WTC11 (cell line): ENCODE measurements around the gene STUM. TPM values are rescaled to one million over a fixed set of nuclear protein-coding genes. Genes with fewer than 3 reads are reported as not detected.

Experiments
- ATAC-seq: fragments of 200-7000 bp; cut with Tn5 transposase; 2 replicates; pipeline ENCODE4 v1.10.0; 2021; ENCODE audit warnings: mild to moderate bottlenecking, moderate library complexity
- CTCF ChIA-PET: fragments of 300-600 bp; sonication (Branson Sonifier 250); formaldehyde crosslinking; loops from one replicate; lab custom pipeline; 2021; ENCODE audit warnings: antibody characterized with exemption; lab: Charles Lee
- POLR2A ChIA-PET: fragments of 350-600 bp; sonication (Branson Sonifier 250); formaldehyde crosslinking; loops from one replicate; lab custom pipeline; 2021; ENCODE audit warnings: antibody characterized with exemption; lab: Charles Lee
- DNase-seq: peaks from one replicate; pipeline ENCODE4 v3.0.0; 2021; ENCODE audit warnings: low spot score
- H3K27ac Mint-ChIP-seq: 2 replicates; pipeline ENCODE4 v1.8.0; 2021; ENCODE audit warnings: mixed read lengths
- H3K27me3 Mint-ChIP-seq: 2 replicates; pipeline ENCODE4 v1.8.0; 2021; ENCODE audit warnings: low read depth, mild to moderate bottlenecking, moderate library complexity, mixed read lengths
- H3K36me3 Mint-ChIP-seq: 2 replicates; pipeline ENCODE4 v1.8.0; 2021; ENCODE audit warnings: mixed read lengths
- H3K4me1 Mint-ChIP-seq: 2 replicates; pipeline ENCODE4 v1.8.0; 2022; ENCODE audit warnings: mixed read lengths
- H3K4me3 Mint-ChIP-seq: 2 replicates; pipeline ENCODE4 v1.8.0; 2021; ENCODE audit warnings: mild to moderate bottlenecking, moderate library complexity, mixed read lengths
- H3K9me3 Mint-ChIP-seq: 2 replicates; pipeline ENCODE4 v1.8.0; 2021; ENCODE audit warnings: mixed read lengths
- ATF1 ChIP-seq: sonication (generic); formaldehyde crosslinking; IDR thresholded peaks from 2 replicates; pipeline ENCODE4 v1.8.1; 2023; ENCODE audit warnings: mild to moderate bottlenecking, moderate library complexity, missing genetic modification reagents
- FOXK1 ChIP-seq: sonication (generic); formaldehyde crosslinking; IDR thresholded peaks from 2 replicates; pipeline ENCODE4 v1.8.0; 2022; ENCODE audit warnings: mild to moderate bottlenecking, moderate library complexity, missing genetic modification reagents
- FOXP1 ChIP-seq: sonication (generic); formaldehyde crosslinking; IDR thresholded peaks from 2 replicates; pipeline ENCODE4 v1.8.0; 2022; ENCODE audit warnings: missing genetic modification reagents, mild to moderate bottlenecking, moderate library complexity, borderline replicate concordance
- GABPB1 ChIP-seq: sonication (generic); formaldehyde crosslinking; IDR thresholded peaks from 2 replicates; pipeline ENCODE4 v1.8.1; 2023; ENCODE audit warnings: mild to moderate bottlenecking, missing genetic modification reagents
- GRHL2 ChIP-seq: fragments of 250-450 bp; sonication (Bioruptor Pico); IDR thresholded peaks from 2 replicates; pipeline ENCODE4 v1.8.0; 2022; ENCODE audit warnings: mild to moderate bottlenecking, moderate library complexity; ENCODE audit not compliant: insufficient replicate concordance, severe bottlenecking
- JAZF1 ChIP-seq: fragments of 250-450 bp; sonication (Bioruptor Pico); IDR thresholded peaks from 2 replicates; pipeline ENCODE4 v1.9.0; 2021; ENCODE audit warnings: moderate library complexity, mild to moderate bottlenecking, inconsistent platforms
- RELA ChIP-seq: sonication (generic); formaldehyde crosslinking; IDR thresholded peaks from 2 replicates; pipeline ENCODE4 v1.8.1; 2022; ENCODE audit warnings: missing genetic modification reagents, mild to moderate bottlenecking, borderline replicate concordance
- SMAD3 ChIP-seq: sonication (generic); formaldehyde crosslinking; IDR thresholded peaks from 2 replicates; pipeline ENCODE4 v1.8.0; 2022; ENCODE audit warnings: missing genetic modification reagents, mild to moderate bottlenecking, borderline replicate concordance
- TEAD4 ChIP-seq: sonication (generic); formaldehyde crosslinking; IDR thresholded peaks from 2 replicates; pipeline ENCODE4 v1.8.0; 2022; ENCODE audit warnings: mild to moderate bottlenecking, missing genetic modification reagents
- ZBTB21 ChIP-seq: sonication (generic); formaldehyde crosslinking; IDR thresholded peaks from 2 replicates; pipeline ENCODE4 v1.8.1; 2023; ENCODE audit warnings: mild to moderate bottlenecking, missing genetic modification reagents, borderline replicate concordance
- ZNF121 ChIP-seq: sonication (generic); formaldehyde crosslinking; IDR thresholded peaks from 2 replicates; pipeline ENCODE4 v1.8.0; 2023; ENCODE audit warnings: missing genetic modification reagents
- ZNF138 ChIP-seq: sonication (generic); formaldehyde crosslinking; conservative IDR thresholded peaks from 2 replicates; pipeline ENCODE4 v1.8.1; 2022; ENCODE audit warnings: mild to moderate bottlenecking, moderate library complexity, missing genetic modification reagents
- ZNF317 ChIP-seq: sonication (generic); formaldehyde crosslinking; IDR thresholded peaks from 2 replicates; pipeline ENCODE4 v1.8.1; 2023; ENCODE audit warnings: low read depth, mild to moderate bottlenecking, moderate library complexity, missing genetic modification reagents, borderline replicate concordance
- ZNF396 ChIP-seq: fragments of 250-450 bp; sonication (Bioruptor Pico); IDR thresholded peaks from 2 replicates; pipeline ENCODE4 v1.8.0; 2021; ENCODE audit warnings: mild to moderate bottlenecking, moderate library complexity, borderline replicate concordance
- ZNF416 ChIP-seq: fragments of 250-450 bp; sonication (Bioruptor Pico); IDR thresholded peaks from 2 replicates; pipeline ENCODE4 v1.9.0; 2021; ENCODE audit warnings: mild to moderate bottlenecking, inconsistent platforms
- total RNA-seq: library from RNA; stranded (reverse); gene quantifications from 3 replicates; pipeline ENCODE4 v1.2.3, GENCODE V29; 2021
- TF ChIP-seq, protein P1 (sequence below): fragments of 200-600 bp; IDR thresholded peaks from 2 replicates; pipeline ENCODE4 v1.8.0; 2022; ENCODE audit warnings: antibody characterized with exemption
- TF ChIP-seq, protein P2 (sequence below): sonication (generic); formaldehyde crosslinking; IDR thresholded peaks from 2 replicates; pipeline ENCODE4 v1.8.1; 2023; ENCODE audit warnings: mild to moderate bottlenecking, missing genetic modification reagents
- TF ChIP-seq, protein P3 (sequence below): sonication (generic); formaldehyde crosslinking; IDR thresholded peaks from 2 replicates; pipeline ENCODE4 v1.8.1; 2023; ENCODE audit warnings: mild to moderate bottlenecking, missing genetic modification reagents
- TF ChIP-seq, protein P4 (sequence below): fragments of 250-450 bp; sonication (Bioruptor Pico); IDR thresholded peaks from 2 replicates; pipeline ENCODE4 v1.9.0; 2021; ENCODE audit warnings: mild to moderate bottlenecking
- TF ChIP-seq, protein P5 (sequence below): sonication (generic); formaldehyde crosslinking; IDR thresholded peaks from 2 replicates; pipeline ENCODE4 v1.8.1; 2023; ENCODE audit warnings: mild to moderate bottlenecking, missing genetic modification reagents, borderline replicate concordance

STUM gene
- total RNA-seq, 1 experiment from 2014 or later = 2.5 TPM

DNA sequence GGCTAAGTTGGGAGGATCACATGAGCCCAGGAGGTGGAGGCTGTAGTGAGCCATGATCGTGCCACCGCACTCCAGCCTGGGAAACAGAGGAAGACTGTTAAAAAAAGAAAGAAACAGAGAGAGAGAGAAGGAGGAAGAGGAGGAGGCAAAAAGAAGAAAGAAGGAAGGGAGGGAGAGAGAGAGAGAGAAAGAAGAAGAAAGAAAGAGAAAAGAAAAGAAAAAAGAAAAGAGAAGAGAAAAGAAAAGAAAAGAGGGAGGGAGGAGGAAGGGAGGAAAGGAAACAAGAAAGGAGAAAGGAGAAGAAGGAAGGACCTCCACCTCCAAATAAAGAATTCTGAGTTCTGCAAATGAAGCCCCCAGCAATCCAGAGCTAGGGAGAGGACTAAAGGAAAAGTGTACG is 82.0 kb downstream of the STUM start (continued):
- TF ChIP-seq, protein P1, sequence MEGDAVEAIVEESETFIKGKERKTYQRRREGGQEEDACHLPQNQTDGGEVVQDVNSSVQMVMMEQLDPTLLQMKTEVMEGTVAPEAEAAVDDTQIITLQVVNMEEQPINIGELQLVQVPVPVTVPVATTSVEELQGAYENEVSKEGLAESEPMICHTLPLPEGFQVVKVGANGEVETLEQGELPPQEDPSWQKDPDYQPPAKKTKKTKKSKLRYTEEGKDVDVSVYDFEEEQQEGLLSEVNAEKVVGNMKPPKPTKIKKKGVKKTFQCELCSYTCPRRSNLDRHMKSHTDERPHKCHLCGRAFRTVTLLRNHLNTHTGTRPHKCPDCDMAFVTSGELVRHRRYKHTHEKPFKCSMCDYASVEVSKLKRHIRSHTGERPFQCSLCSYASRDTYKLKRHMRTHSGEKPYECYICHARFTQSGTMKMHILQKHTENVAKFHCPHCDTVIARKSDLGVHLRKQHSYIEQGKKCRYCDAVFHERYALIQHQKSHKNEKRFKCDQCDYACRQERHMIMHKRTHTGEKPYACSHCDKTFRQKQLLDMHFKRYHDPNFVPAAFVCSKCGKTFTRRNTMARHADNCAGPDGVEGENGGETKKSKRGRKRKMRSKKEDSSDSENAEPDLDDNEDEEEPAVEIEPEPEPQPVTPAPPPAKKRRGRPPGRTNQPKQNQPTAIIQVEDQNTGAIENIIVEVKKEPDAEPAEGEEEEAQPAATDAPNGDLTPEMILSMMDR = no peak
- TF ChIP-seq GRHL2 (CRISPR knock-in tag) (no peak), ZNF317 (CRISPR knock-in tag) (no peak), RELA (CRISPR knock-in tag) (no peak)

DNA sequence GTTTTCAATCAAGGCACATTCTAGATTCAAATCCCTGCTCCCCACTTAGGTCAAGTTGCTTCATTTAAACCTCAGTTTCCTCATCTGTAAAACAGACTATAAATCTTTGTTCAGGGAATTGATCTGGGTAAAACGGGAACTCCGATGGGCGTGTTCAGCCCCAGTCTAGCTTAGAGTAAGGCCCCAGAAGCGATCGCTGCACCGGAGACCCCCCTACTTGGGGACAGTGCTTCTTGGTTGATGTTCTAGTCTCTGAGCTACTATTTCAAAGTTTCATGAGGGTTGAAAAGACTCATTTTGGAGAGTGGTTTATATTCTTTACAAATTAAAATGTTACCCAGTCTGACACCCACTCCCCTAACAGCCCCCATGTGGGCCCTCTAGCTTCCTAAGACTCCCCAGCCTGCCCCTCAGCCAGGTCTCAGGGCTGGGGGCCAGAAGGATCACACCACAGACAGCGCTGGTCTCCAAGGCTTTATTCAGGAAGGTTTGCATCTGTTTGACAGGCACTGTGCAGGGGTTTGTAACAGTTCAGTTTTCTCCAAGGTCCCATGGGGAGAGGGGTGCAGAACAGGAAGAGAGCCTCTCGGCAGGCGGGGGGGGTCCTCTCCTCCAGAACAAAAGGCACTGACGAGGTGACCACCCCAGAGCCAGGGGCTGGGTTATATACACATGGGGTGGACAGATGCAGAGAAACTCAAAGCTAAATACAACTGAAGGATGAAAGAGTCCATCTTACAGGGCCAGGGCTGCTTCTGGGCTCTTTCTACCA is 82.9 kb downstream of the STUM start:
- Mint-ChIP-seq H3K9me3 (peaks cover 5% of the 10 kb centered on the region), H3K27ac (no peak overlapping the region), H3K27me3 (peaks cover 24% of the 10 kb centered on the region), H3K36me3 (peaks cover 5% of the 10 kb centered on the region; the same call in 1 of the 2 replicates), H3K4me3 (no peak overlapping the region), H3K4me1 (peaks cover 15% of the 10 kb centered on the region; the same call in 1 of the 2 replicates)
- POLR2A ChIA-PET = interaction anchor here (0.6 kb wide), 1 partner anchor 41 kb away, joined by 3 read pairs; no protein-coding TSS in a partner anchor
- ATAC-seq (no peak), DNase-seq (no peak)
- TF ChIP-seq, protein P2, sequence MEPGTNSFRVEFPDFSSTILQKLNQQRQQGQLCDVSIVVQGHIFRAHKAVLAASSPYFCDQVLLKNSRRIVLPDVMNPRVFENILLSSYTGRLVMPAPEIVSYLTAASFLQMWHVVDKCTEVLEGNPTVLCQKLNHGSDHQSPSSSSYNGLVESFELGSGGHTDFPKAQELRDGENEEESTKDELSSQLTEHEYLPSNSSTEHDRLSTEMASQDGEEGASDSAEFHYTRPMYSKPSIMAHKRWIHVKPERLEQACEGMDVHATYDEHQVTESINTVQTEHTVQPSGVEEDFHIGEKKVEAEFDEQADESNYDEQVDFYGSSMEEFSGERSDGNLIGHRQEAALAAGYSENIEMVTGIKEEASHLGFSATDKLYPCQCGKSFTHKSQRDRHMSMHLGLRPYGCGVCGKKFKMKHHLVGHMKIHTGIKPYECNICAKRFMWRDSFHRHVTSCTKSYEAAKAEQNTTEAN (CRISPR knock-in tag) = no peak
- TF ChIP-seq, protein P3, sequence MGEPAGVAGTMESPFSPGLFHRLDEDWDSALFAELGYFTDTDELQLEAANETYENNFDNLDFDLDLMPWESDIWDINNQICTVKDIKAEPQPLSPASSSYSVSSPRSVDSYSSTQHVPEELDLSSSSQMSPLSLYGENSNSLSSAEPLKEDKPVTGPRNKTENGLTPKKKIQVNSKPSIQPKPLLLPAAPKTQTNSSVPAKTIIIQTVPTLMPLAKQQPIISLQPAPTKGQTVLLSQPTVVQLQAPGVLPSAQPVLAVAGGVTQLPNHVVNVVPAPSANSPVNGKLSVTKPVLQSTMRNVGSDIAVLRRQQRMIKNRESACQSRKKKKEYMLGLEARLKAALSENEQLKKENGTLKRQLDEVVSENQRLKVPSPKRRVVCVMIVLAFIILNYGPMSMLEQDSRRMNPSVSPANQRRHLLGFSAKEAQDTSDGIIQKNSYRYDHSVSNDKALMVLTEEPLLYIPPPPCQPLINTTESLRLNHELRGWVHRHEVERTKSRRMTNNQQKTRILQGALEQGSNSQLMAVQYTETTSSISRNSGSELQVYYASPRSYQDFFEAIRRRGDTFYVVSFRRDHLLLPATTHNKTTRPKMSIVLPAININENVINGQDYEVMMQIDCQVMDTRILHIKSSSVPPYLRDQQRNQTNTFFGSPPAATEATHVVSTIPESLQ (CRISPR knock-in tag) = no peak
- no peak for TF ChIP-seq FOXP1 (CRISPR knock-in tag)
- TF ChIP-seq ATF1 = no peak
- TF ChIP-seq SMAD3 (CRISPR knock-in tag) = no peak
- TF ChIP-seq, protein P4, sequence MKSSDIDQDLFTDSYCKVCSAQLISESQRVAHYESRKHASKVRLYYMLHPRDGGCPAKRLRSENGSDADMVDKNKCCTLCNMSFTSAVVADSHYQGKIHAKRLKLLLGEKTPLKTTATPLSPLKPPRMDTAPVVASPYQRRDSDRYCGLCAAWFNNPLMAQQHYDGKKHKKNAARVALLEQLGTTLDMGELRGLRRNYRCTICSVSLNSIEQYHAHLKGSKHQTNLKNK = no peak
- no peak for TF ChIP-seq FOXK1 (CRISPR knock-in tag)
- TF ChIP-seq ZBTB21 (CRISPR knock-in tag) = no peak
- no peak for TF ChIP-seq JAZF1 (CRISPR knock-in tag)
- TF ChIP-seq ZNF416 (CRISPR knock-in tag) = no peak
- TF ChIP-seq ZNF121 (CRISPR knock-in tag) = no peak
- TF ChIP-seq TEAD4 (CRISPR knock-in tag) = no peak
- TF ChIP-seq ZNF138 (CRISPR knock-in tag) = no peak
- TF ChIP-seq GABPB1 = no peak
- TF ChIP-seq, protein P5, sequence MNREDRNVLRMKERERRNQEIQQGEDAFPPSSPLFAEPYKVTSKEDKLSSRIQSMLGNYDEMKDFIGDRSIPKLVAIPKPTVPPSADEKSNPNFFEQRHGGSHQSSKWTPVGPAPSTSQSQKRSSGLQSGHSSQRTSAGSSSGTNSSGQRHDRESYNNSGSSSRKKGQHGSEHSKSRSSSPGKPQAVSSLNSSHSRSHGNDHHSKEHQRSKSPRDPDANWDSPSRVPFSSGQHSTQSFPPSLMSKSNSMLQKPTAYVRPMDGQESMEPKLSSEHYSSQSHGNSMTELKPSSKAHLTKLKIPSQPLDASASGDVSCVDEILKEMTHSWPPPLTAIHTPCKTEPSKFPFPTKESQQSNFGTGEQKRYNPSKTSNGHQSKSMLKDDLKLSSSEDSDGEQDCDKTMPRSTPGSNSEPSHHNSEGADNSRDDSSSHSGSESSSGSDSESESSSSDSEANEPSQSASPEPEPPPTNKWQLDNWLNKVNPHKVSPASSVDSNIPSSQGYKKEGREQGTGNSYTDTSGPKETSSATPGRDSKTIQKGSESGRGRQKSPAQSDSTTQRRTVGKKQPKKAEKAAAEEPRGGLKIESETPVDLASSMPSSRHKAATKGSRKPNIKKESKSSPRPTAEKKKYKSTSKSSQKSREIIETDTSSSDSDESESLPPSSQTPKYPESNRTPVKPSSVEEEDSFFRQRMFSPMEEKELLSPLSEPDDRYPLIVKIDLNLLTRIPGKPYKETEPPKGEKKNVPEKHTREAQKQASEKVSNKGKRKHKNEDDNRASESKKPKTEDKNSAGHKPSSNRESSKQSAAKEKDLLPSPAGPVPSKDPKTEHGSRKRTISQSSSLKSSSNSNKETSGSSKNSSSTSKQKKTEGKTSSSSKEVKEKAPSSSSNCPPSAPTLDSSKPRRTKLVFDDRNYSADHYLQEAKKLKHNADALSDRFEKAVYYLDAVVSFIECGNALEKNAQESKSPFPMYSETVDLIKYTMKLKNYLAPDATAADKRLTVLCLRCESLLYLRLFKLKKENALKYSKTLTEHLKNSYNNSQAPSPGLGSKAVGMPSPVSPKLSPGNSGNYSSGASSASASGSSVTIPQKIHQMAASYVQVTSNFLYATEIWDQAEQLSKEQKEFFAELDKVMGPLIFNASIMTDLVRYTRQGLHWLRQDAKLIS (CRISPR knock-in tag) = no peak
- TF ChIP-seq ZNF396 (CRISPR knock-in tag) = no peak
- CTCF ChIA-PET = interaction anchor here (1.1 kb wide), 1 partner anchor 23 kb away, joined by 3 read pairs; no protein-coding TSS in a partner anchor
